Keratinocyte (primary cell): ENCODE results near the gene TGOLN2.

Experiments
- CTCF ChIP-seq, 3 experiments: IDR thresholded peaks in 1 of 3; conservative IDR thresholded peaks in 1 of 3; optimal IDR thresholded peaks in 1 of 3; 2 replicates in 2 of 3; 3 replicates in 1 of 3; pipeline versions ENCODE3 to v1.5.1; 2011; ENCODE audit warnings: low read length in 3 of 3, mild to moderate bottlenecking in 3 of 3, moderate library complexity in 2 of 3, control low read depth in 1 of 3, inconsistent platforms in 1 of 3; ENCODE audit not compliant: insufficient read depth in 2 of 3; ENCODE audit errors: extremely low read depth in 1 of 3
- EZH2 ChIP-seq: IDR thresholded peaks from one replicate; pipeline ENCODE4 v1.6.1; 2012; ENCODE audit warnings: inconsistent platforms, mild to moderate bottlenecking, low read length, moderate library complexity

DNA sequence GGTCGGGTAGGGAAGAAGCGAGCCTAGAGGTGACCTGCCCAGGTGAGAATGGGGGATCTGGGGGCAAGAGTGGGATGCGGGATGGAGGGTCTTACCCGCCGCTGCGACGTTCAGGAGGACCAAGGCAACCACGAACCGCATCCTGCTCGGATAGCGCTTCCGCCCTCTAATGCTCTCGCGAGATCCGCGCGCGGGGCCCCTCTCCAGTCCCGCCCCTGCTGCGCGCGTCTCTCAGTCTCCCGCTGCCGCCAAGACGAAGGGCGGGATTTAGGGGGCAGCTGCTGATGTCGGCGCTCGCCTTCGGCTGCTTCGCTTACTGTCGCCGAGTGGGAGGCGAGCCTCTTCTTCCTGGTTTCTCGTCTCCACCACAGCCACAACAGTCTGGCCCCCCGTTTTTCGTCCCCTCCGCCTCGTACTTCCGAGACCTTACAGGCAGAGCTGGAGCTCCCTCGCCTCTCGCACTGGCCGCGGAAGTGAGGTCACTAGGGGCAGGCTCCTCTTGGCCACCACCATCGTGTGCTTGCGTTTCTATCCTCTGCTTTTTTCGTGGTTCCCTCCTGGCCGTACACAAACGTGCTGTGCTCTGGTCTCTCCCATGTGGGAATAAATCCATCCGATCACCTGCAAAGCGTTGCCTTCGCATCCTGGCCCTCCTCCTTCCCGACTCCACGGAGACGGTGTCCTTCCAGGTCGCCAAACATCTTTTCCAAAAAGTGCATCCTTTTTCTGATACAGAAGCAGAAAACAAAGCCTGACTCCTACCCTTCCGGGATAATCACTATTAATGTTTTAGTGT, at the start of gene TGOLN2:
- TF ChIP-seq CTCF (optimal IDR thresholded peaks at IDR 0.05 in 1 of 3, IDR thresholded peaks at IDR 0.05 in 1 of 3, conservative IDR thresholded peaks at IDR 0.05 in 1 of 3; ENCODE audit: extremely low read depth in 1 of 3, insufficient read depth in 2 of 3, low read length in 3 of 3) (no peak), EZH2 (no peak)
